H54 (cell line): ENCODE data around the gene MYADML2.
A peak's percentile ranks its signal among the peaks of the same experiment; 100 is the strongest.

Experiments
- DNase-seq: peaks from one replicate; pipeline ENCODE4 v3.0.0; 2011; ENCODE audit warnings: low spot score, mixed read lengths; ENCODE audit not compliant: insufficient read length
- FAIRE-seq: peaks from 3 replicates; lab custom pipeline; 2011; peaks lifted over from hg19 to GRCh38; lab: Jason Lieb, UNC
- POLR2A ChIP-seq: IDR thresholded peaks from 2 replicates; pipeline ENCODE4 v1.6.1; 2011; ENCODE audit warnings: low read depth, mild to moderate bottlenecking, low read length

The MYADML2 gene

DNA sequence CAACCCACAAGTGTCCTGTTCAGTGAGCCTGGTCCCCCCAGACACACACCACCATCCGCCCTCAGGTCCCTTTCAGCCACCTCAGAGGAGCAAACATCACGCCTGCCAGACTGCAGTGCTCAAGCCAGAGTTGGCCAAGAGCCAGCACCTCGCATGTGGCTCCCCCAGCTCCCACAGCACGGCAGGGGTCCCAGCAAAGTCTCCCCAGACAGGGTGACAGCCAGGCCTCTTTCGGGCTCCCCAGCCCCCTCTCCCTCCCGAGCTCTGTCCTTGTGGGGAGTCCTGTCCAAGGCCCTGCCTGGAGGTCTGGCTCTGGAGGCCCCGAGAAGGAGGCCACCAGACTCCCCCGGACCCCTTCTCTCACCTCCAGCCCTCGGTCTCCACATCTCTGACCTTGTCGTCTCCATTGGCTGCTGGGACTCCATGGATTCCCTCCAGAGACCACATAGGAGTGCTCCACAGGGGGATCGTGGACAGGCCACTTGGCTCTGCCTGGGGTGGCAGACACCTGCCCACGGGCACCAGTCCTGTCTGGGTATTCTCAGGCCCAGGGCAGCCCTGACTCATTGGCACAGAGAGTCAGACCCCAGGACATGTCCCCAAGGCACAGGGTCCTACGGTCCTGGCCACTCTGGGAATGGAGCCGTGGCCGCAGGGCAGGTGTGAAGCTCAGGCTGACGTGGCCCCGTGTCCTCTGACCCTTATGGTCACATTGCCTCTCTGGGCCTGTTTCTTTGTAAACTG lies 1.8 kb upstream of the MYADML2 start:
- DNase-seq (no peak), FAIRE-seq (no peak)
- no peak for TF ChIP-seq POLR2A

DNA sequence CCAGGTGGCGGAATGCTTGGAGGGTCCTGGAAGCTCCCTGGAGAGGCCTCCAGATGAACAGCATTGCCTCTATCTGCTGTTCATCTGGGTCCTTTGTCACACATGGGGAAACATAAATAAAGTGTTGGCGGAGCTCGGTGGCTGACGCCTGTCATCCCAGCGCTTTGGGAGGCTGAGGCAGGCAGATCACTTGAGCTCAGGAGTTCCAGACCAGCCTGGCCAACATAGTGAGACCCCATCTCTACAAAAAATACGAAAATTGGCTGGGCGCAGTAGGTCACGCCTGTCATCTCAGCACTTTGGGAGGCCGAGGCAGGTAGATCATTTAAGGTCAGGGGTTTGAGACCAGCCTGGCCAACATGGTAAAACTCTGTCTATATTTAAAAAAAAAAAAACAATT lies 2.2 kb downstream of the MYADML2 start:
- DNase-seq: no peak
- no peak for FAIRE-seq
- TF ChIP-seq POLR2A: no peak

DNA sequence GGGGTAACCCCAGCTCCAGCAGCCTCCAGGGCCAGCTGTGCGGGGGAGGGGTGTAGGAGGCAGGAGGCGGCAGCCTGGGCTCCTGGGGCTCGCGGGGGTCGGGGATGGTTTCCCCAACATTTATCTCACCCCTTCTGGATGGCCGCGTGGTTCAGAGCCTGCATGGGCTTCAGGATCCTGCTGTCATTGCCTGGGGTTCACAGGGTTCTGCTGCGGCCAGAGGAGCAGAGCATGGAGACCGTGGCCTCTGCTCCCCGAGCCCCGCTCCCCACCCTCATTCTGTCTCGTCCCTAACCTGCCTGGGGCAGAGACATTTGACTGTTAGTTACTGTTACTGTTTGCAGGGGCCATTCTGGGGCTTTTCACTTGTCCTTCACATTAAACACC lies 4.9 kb downstream of the MYADML2 start:
- DNase-seq: no peak
- TF ChIP-seq POLR2A: no peak
- FAIRE-seq: no peak

DNA sequence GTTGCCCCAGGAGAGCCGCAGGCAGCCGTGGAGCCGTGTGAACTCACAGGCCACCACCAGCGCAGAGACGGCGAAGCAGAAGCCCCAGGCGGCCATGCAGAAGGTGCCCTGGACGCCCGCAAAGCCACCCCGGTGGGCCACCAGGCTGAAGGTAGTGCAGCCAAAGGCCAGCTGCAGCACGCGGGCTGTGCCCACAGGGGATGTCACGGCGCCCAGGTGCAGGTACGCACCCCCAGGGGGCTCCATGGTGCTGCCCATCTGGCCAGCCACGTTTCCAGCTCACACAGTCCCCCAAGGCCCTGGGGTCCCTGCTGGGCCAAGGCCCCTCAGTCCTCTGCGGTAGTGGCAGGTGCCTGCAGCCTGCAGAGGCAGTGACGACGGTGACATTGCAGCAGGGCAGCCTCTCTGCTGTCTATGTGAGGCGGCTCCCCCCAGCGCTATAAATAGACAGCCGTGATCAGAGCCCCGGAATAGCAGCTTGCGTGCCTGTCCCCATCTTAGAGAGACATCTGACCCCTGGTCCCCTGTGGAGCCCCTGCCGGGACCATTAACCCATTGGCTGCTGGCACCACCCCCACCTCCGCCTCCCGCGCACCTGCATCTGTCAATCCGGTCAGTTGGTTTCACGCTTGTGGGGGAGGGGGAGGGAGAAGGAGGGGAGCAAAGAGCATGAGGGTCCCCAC lies 5.4 kb downstream of the MYADML2 start:
- FAIRE-seq (no peak), DNase-seq (no peak)
- no peak for TF ChIP-seq POLR2A

DNA sequence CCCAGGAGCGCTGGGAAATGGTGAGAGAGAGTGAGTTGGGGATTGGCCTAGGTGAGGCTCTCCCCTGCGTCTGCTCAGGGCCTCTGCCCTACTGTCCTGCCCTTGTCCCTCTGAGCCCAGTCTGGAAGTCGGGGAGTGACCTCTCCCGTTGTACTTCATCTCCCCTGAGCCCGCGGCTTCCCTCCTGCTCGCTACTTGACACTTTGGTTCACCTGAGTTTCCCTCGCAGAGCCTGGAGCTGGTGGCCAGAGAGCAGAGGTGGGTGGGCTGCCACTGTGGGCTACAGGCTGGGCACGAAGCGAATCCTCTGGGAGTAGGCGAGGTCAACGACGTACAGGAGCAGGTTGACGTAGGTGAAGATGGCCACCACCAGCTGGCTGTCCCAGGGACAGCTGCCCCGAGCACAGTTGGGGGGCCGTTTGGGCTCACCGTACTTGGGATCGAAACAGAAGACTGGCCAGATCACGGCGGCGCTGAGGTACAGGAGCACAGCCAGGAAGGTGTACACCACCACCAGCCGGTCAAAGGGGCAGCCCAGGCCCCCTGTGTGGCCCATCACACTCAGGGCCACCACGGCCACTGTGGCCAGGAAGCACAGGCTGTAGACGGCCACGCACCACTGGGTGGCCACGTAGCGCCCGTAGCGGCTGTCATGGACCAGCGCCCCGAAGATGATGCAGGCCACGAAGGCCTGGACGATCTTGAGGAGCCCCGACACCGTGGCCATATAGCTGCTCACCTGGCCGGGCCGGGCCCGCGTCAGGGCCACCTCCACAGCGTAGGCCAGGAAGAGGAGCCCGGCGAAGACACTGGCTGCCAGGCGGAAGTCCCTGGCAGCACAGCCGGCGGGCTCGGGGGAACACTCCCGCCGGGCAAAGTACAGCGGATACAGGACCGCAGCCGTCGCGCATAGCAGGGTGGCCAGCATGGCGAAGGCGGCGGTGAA lies 6.2 kb downstream of the MYADML2 start:
- no peak for TF ChIP-seq POLR2A
- DNase-seq: no peak
- no peak for FAIRE-seq

DNA sequence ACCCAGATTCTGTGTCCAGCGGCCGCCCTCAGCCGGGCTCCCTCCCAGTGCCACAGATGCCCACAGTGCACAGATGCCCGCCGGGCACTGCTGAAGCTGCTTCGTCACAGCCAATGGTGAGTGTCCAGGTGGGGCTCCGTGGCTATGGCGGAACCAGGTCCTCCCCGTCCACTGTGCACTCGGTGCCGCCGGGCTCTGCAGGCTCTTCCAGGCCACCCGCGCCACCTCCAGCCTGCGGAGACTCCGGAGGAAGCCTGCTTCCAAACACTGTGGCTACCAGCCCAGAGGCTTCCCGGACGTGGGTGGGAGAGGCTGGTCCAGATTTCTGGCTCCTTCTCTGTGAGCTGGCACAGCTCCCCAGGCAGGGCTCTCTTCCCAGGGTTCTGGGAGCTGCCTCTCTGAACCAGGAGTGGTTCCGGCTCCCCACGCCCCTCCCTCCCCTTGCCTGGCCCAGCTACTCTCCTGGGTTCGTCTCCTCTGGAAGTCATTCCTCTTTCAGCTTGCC lies 7.1 kb downstream of the MYADML2 start:
- no peak for TF ChIP-seq POLR2A
- FAIRE-seq (no peak), DNase-seq (no peak)

DNA sequence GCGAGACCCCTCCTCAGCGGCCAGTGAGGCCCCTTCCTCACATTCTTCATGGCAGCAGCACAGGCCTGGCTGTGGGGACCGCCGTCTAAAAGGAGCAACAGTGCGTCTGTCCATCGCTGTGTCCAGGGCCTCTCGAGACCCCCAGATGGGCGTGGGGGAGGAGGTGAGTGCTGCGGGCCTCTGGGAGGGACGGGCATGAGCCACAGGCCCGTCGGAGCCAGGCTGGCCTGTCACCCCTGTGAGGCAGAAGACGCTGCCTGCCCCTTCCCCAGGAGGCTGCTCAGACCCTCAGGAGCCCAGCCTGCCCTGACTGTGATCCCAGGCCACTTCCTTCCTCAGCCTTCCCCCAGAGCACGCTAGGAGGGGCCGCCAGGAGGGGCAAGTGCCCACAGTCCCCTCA lies 7.8 kb downstream of the MYADML2 start:
- FAIRE-seq (no peak), DNase-seq (no peak)
- no peak for TF ChIP-seq POLR2A

DNA sequence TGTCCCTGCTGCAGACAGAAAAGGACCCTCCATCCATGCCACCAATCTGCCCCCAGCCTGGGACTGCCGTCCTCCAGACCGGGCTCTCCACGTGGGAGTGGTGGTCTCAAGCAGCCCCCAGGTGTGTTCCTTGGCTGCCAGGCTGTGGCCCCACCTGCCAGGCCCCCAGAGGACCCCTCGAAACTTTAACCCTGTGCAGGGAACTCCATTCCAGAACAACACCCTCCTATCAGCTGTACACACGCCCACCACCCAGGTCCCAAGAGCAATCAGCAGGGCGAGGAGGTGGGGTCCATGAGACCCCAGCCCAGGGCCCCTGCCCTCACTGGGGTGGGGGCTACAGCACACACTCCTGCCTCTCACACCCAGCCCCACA lies 11.3 kb downstream of the MYADML2 start:
- DNase-seq: no peak
- no peak for FAIRE-seq
- TF ChIP-seq POLR2A: no peak

DNA sequence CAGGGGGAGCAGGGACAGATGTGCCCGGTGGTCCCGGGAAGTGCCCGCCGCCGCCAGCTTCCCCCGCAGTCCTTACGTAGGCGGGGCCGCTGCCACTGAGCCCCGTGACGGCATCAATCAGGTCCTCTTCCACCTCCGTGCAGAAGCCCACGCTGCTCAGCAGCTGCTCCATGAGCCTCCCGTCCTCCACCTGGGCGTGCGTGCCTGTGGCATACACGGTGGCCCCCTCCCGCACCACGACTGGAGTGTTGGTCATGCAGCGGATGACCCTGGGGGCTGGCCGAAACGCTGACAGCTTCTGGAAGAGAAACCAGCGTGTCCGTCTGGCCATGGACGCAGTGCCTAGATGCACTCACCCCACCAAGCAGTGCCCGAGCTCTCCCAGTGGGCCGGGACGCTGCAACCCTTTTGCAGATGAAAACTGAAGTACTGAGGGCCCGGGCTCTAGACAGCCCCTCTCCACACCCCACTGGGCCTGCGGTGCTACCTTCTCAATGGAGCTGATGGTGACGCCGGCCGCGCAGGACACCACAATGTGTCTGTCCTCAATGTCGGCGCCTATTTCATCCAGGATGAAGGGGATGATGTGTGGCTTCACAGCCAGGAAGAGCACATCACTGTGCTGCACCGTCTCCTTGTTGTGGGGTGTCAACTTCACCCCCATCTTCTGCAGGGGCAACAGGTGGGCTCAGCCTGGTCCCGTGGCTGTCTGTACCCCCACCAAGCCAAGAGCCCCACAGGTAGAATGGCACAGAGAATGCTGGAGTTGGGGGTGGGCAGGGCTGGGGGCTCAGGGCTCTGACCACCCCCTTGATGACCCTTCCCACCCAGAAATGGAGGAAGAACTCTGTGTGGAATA lies 12.0 kb downstream of the MYADML2 start:
- DNase-seq (no peak), FAIRE-seq (no peak)
- TF ChIP-seq POLR2A: no peak

DNA sequence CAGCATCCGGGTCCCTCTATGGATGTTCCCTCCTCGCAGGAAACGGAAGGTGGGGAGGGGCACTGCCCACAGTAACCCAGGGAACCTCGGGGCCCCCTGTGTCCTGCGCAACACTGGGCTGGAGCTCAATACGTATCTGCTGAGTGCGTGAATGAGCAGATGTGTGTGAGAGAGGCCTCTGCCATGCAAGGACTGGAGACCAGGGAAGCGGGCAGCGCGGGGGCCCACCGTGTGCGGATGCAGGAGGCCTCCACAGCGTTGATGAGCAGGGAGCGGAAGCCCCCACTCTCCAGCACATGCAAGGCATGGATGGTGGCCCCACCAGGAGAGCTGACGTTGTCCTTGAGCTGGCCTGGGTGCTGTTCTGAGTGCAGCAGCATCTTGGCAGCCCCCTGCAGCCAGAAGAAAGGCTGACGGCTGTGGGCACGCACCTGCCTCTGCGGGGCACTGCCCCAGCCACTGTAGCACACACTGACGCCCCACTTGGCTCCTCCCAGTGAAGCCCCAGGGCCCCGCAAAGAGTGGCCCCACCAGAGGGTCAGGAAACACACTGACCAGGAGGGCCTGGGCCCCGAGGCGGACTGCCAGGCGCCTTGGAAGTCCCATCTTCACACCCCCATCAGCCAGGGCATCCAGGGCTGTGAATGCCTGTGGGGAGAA lies 12.8 kb downstream of the MYADML2 start:
- FAIRE-seq: no peak

DNA sequence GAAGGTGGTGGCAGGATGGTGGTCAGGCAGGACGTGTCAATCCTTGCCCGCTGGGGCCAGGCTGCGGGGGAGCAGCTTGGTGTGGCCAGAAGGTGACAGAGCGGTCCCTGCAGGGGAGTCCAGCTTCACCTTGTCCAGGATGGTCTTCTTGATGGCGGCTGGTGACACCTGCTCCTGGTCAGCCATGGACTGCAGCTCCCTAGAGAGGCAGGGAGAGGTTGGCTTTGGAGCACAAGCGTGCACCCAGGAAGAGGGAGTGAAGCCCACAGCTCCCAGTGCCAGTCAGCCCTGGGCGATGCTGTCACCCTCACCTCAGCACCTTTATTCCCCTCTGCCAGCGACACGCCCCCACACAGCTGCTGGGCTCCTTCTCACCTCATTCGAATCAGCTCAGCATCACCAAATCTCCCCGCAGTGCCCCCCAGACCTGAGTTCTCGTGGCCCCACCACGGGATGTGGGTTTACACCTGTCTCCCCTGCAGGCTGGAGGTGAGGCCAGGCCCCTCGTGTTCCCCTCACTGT lies 13.8 kb downstream of the MYADML2 start:
- FAIRE-seq: no peak

More for the DNA sequence above, 12.8 kb downstream of the MYADML2 start:
- DNase-seq: no peak
- TF ChIP-seq POLR2A: no peak

DNA sequence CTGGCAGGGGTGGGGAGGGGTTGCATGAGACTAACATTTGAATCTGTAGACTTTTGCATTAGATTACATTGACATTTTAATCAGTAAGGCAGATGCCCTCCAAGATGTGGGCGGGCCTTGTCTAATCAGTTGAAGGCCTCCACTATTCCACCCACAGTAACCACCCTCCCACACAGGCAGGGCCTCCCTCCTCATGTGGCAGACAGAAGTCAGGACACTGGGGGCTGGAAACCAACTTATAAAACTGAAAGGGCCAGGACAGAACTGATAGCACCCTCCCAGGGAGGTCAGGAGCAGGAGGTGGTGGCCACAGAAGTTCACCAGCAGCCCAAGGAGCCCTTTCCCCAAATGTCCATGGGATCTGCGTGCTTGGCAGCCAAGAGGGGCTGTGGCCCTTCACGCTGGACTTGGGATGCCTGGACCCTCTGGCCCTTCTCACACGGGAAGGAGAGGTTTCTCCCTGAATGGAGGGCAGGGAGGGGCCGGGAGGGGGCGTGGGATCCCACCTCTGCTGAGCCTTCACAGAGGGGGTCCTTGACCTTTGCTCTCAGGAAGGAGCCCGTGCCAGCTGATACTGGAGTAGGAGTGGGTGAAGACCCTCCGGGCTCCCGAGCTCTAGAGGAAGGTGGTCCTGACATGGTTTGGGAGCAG lies 14.6 kb downstream of the MYADML2 start:
- TF ChIP-seq POLR2A: peak; percentile 8; the same call in 1 of the 2 replicates
- no peak for DNase-seq
- no peak for FAIRE-seq

More for the DNA sequence above, 13.8 kb downstream of the MYADML2 start:
- DNase-seq: no peak
- 0 out of 2 replicates have a peak, but pooled peaks have one; percentile 6 for TF ChIP-seq POLR2A
